Hematopoietic multipotent progenitor cell treated with erythropoietin and hydrocortisone succinate and interleukin-3 and kit ligand, for 15 days (in vitro differentiated cells): Measurements from ENCODE around the gene ECI2.

ENCODE experiments used
- DNase-seq: peaks from one replicate; pipeline ENCODE4 v3.0.0-alpha.2; 2015; ENCODE audit warnings: low spot score

Gene ECI2

GRCh38 chr6:4134841-4135664 is at the start of gene ECI2:
Gene ECI2, minus strand, starts transcription at chr6:4135575. Its CDS starts 15 bp downstream, at chr6:4135560.
- DNase-seq = peak; percentile 60

GRCh38 chr6:4180652-4181255 is 45.4 kb upstream of the ECI2 start:
- peak; percentile 35 for DNase-seq

GRCh38 chr6:4179960-4180651 is 44.7 kb upstream of the ECI2 start:
- DNase-seq = no peak

GRCh38 chr6:4178737-4179333 is 43.5 kb upstream of the ECI2 start:
- DNase-seq = no peak

GRCh38 chr6:4176907-4177306 is 41.5 kb upstream of the ECI2 start:
- DNase-seq = peak; percentile 81

GRCh38 chr6:4174042-4174441 is 38.7 kb upstream of the ECI2 start:
- DNase-seq = no peak

GRCh38 chr6:4172368-4172767 is 37.0 kb upstream of the ECI2 start:
- DNase-seq = no peak

- DNase-seq = no peak
Measured at GRCh38 chr6:4170297-4170696, 34.9 kb upstream of the ECI2 start.

- DNase-seq = no peak
Measured at GRCh38 chr6:4169028-4169789, 33.8 kb upstream of the ECI2 start.

GRCh38 chr6:4167833-4168232 is 32.5 kb upstream of the ECI2 start:
- DNase-seq = no peak

- no peak for DNase-seq
Measured at GRCh38 chr6:4167123-4167522, 31.7 kb upstream of the ECI2 start.

GRCh38 chr6:4164456-4164855 is 29.1 kb upstream of the ECI2 start:
- DNase-seq = no peak

- DNase-seq = peak; percentile 18
Measured at GRCh38 chr6:4164117-4164442, 28.7 kb upstream of the ECI2 start.

- no peak for DNase-seq
Measured at GRCh38 chr6:4163408-4164116, 28.2 kb upstream of the ECI2 start.

- DNase-seq = no peak
Measured at GRCh38 chr6:4162370-4162769, 27.0 kb upstream of the ECI2 start.

- DNase-seq = no peak
Measured at GRCh38 chr6:4159491-4159890, 24.1 kb upstream of the ECI2 start.

GRCh38 chr6:4157506-4157905 is 22.1 kb upstream of the ECI2 start:
- no peak for DNase-seq

- peak; percentile 88 for DNase-seq
Measured at GRCh38 chr6:4155848-4156466, 20.6 kb upstream of the ECI2 start.

GRCh38 chr6:4153514-4153985 is 18.2 kb upstream of the ECI2 start:
- DNase-seq = no peak

- DNase-seq = no peak
Measured at GRCh38 chr6:4145083-4145482, 9.7 kb upstream of the ECI2 start.

GRCh38 chr6:4139272-4139671 is 3.9 kb upstream of the ECI2 start:
- no peak for DNase-seq
